ENCODE measurements around the gene TCF12. TPM values are rescaled to one million over a fixed set of nuclear protein-coding genes. Genes with fewer than 3 reads are reported as not detected.
A peak's percentile ranks its signal among the peaks of the same experiment; 100 is the strongest.

Gene TCF12
- total RNA-seq, 4 donors from 2014 or later: 108 to 177 (median 148) TPM

DNA sequence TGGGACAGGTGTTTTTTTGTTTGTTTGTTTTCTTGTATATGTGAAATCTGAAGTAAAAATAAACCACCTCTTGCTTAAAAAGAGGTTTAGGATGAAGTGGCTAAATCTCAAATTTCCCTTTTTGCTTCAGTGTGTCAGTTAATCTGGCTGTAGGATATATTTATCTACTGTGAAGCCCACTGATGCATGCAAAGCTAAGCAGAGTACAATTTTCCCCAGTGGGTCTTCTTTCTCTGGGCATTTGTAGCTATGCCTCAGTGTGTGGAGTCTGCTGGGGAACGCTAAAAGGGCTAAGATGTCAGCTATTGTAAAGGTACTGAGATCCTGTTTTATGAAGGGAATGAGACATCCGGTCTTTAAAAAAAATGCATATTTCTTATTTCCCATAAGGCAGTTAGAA, 190.6 kb downstream of the TCF12 start:
- H3K36me3 ChIP-seq: no peaks in the 10 kb centered on the region
- TF ChIP-seq POLR2AphosphoS5 (IDR thresholded peaks at IDR 0.05) (no peak), EP300 (IDR thresholded peaks at IDR 0.05) (no peak), POLR2A (IDR thresholded peaks at IDR 0.05; ENCODE audit: low read depth) (no peak)
- TF ChIP-seq, protein P1, sequence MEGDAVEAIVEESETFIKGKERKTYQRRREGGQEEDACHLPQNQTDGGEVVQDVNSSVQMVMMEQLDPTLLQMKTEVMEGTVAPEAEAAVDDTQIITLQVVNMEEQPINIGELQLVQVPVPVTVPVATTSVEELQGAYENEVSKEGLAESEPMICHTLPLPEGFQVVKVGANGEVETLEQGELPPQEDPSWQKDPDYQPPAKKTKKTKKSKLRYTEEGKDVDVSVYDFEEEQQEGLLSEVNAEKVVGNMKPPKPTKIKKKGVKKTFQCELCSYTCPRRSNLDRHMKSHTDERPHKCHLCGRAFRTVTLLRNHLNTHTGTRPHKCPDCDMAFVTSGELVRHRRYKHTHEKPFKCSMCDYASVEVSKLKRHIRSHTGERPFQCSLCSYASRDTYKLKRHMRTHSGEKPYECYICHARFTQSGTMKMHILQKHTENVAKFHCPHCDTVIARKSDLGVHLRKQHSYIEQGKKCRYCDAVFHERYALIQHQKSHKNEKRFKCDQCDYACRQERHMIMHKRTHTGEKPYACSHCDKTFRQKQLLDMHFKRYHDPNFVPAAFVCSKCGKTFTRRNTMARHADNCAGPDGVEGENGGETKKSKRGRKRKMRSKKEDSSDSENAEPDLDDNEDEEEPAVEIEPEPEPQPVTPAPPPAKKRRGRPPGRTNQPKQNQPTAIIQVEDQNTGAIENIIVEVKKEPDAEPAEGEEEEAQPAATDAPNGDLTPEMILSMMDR (IDR thresholded peaks at IDR 0.05): no peak
- H3K4me3 ChIP-seq: no peak overlapping the region
- no peaks in the 10 kb centered on the region for H3K9me3 ChIP-seq
- intact Hi-C loops (cut with DNase I): no loop called here
- WGBS: 86% methylated on average over 2 of the region's 2 CpGs
- DNase-seq (ENCODE audit: extremely low spot score): no peak
- H3K4me1 ChIP-seq: peaks cover 3 to 39% (median 23%) of the 10 kb centered on the region in 4 donors
- no peaks in the 10 kb centered on the region for H3K27me3 ChIP-seq
- H3K27ac ChIP-seq (replicated peaks in 1 of 4): no peak overlapping the region

DNA sequence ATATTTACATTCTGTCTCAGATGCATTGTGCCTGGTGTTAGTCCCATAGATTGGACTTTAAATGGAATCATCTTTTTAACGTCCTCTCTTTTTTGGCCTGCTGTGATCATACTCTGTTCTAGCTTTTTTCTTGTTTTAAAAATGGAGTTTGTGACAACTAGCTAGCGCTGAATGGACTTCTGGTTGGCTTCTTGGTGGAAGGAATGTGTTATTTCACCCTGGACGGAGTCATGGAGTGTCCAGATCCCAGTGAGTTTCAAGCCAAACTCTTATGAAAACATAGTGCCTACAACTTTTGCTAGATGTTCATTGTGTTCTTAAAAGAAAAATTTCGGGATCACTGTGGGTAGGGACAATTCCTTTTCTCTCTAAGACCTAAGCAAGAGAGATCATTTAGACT, 192.6 kb downstream of the TCF12 start:
- H3K36me3 ChIP-seq: no peaks in the 10 kb centered on the region
- peaks cover 9 to 44% (median 29%) of the 10 kb centered on the region in 4 donors for H3K4me1 ChIP-seq
- no peak overlapping the region for H3K4me3 ChIP-seq
- DNase-seq (ENCODE audit: extremely low spot score): no peak
- intact Hi-C loops (cut with DNase I): no loop called here
- WGBS: 94% methylated on average over 4 of the region's 4 CpGs
- no peaks in the 10 kb centered on the region for H3K9me3 ChIP-seq
- H3K27me3 ChIP-seq: no peaks in the 10 kb centered on the region
- no peak overlapping the region for H3K27ac ChIP-seq (replicated peaks in 1 of 4)
- TF ChIP-seq POLR2AphosphoS5 (IDR thresholded peaks at IDR 0.05): no peak
- TF ChIP-seq, protein P1 (IDR thresholded peaks at IDR 0.05): peak in 1 of 3 experiments; percentile 25

DNA sequence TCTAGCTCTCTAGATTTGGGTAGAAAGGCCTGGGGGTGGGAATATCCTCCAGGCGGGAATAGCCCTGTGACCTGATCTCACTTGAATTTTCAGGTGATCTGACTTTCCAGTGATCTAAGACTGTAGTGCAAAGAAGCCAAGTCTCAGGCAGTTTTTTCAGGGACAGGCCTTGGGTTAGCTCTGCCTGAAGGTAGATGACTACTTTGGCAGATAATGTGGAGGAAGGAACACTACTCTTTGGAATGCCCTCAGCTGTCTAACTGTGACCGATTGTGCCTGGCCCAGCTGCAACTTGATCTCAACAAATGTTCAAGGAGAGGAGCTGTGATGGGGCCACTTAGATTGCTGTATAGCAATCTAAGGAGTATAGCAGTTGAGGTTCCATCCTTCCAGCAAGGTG, 193.7 kb downstream of the TCF12 start:
- intact Hi-C loops (cut with DNase I): no loop called here
- 83% methylated on average over 2 of the region's 2 CpGs for WGBS

DNA sequence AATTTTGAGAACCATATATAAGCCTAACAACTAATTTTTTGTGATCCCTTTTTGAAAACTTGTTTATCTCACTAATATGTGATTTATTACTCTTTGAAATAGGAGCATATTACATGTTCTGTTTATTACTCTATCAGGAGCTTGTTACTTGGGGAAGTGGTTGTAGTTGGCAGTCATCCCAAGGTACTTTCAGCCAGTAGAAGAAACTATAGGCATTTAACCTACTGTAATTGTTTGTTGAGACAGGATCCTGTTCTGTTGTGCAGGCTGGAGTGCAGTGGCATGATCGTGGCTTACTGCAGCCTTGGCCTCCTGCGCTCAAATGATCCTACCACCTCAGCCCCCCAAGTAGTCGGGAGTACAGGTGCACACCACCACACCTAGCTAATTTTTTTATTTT, 195.6 kb downstream of the TCF12 start:
- DNase-seq (ENCODE audit: extremely low spot score): no peak
- intact Hi-C loops (cut with DNase I): no loop called here
- H3K27ac ChIP-seq (replicated peaks in 1 of 4): no peak overlapping the region
- no peaks in the 10 kb centered on the region for H3K9me3 ChIP-seq
- no peak overlapping the region for H3K4me3 ChIP-seq
- H3K36me3 ChIP-seq: no peaks in the 10 kb centered on the region
- H3K27me3 ChIP-seq: no peaks in the 10 kb centered on the region
- WGBS: 71% methylated on average over 3 of the region's 3 CpGs
- H3K4me1 ChIP-seq: peaks cover 14 to 61% (median 48%) of the 10 kb centered on the region in 4 donors
- TF ChIP-seq POLR2A (IDR thresholded peaks at IDR 0.05; ENCODE audit: low read depth) (no peak), EP300 (IDR thresholded peaks at IDR 0.05) (no peak), POLR2AphosphoS5 (IDR thresholded peaks at IDR 0.05) (no peak)
- TF ChIP-seq, protein P1 (IDR thresholded peaks at IDR 0.05): no peak

More for the DNA sequence above, 193.7 kb downstream of the TCF12 start:
- Histone ChIP-seq H3K4me1 (peaks cover 9 to 50% (median 32%) of the 10 kb centered on the region in 4 donors), H3K36me3 (no peaks in the 10 kb centered on the region), H3K27ac (replicated peaks in 1 of 4) (no peak overlapping the region), H3K9me3 (no peaks in the 10 kb centered on the region), H3K27me3 (no peaks in the 10 kb centered on the region), H3K4me3 (no peak overlapping the region)
- DNase-seq (ENCODE audit: extremely low spot score): no peak
- TF ChIP-seq POLR2AphosphoS5 (IDR thresholded peaks at IDR 0.05) (no peak), EP300 (IDR thresholded peaks at IDR 0.05) (no peak), POLR2A (IDR thresholded peaks at IDR 0.05; ENCODE audit: low read depth) (no peak)
- TF ChIP-seq, protein P1 (IDR thresholded peaks at IDR 0.05): no peak

Measured in esophagus muscularis mucosa (tissue), 4 donors.